Mucosa of descending colon (tissue), 3 donors: Measurements from ENCODE around the gene SUCLG2. TPM values are rescaled to one million over a fixed set of nuclear protein-coding genes. Genes with fewer than 3 reads are reported as not detected.

Experiments
- ATAC-seq: fragments of 200-7000 bp; cut with Tn5 transposase; one replicate; pipeline ENCODE4 v1.9.1; 2020; ENCODE audit warnings: mild to moderate bottlenecking, moderate library complexity
- DNase-seq, 3 donors: peaks; one replicate each; pipeline ENCODE4 v3.0.0-alpha.2; 2020
- H3K36me3 ChIP-seq: fragments of 200-600 bp; one replicate; pipeline ENCODE4 v1.8.0; 2021; ENCODE audit warnings: low read depth, mild to moderate bottlenecking
- H3K4me1 ChIP-seq: fragments of 200-600 bp; one replicate; pipeline ENCODE4 v1.8.0; 2021; ENCODE audit warnings: low read depth, mild to moderate bottlenecking
- H3K4me3 ChIP-seq: fragments of 200-600 bp; one replicate; pipeline ENCODE4 v1.8.0; 2021; ENCODE audit warnings: mild to moderate bottlenecking
- H3K9me3 ChIP-seq: fragments of 200-600 bp; one replicate; pipeline ENCODE4 v1.8.0; 2021; ENCODE audit warnings: mild to moderate bottlenecking
- CTCF ChIP-seq: fragments of 200-600 bp; IDR thresholded peaks from one replicate; pipeline ENCODE4 v1.8.0; 2022; ENCODE audit warnings: antibody characterized with exemption, mild to moderate bottlenecking
- intact Hi-C, 2 donors: fragments of 100-400 bp; cut with DNase I in 1 of 2; cut with micrococcal nuclease in 1 of 2; formaldehyde crosslinking; loops; one replicate each; pipeline versions ENCODE4 v1.11.0 to v1.11.1; 2022; cut with DNase I, micrococcal nuclease
- total RNA-seq, 3 donors: library from RNA; stranded (reverse); fragmentation: NEBNext Ultra II Directional in 2 of 3; extraction: Animal tissue kit (Norgen Biotek cat#: 25700) in 2 of 3; gene quantifications; one replicate each; pipeline versions ENCODE4 v1.2.1 to v1.2.4, GENCODE V29; 2021 to 2023
- donor health status: DM: no; HTN: no; CAD: no; lungs with moderate emphysema.
- donor health status: DM: no; HTN: no; CAD: no.
- donor health status: DM: no; HTN: yes; CAD: no.

SUCLG2 gene
- total RNA-seq, 3 donors from 2014 or later, result 136 to 238 (median 153) TPM

DNA sequence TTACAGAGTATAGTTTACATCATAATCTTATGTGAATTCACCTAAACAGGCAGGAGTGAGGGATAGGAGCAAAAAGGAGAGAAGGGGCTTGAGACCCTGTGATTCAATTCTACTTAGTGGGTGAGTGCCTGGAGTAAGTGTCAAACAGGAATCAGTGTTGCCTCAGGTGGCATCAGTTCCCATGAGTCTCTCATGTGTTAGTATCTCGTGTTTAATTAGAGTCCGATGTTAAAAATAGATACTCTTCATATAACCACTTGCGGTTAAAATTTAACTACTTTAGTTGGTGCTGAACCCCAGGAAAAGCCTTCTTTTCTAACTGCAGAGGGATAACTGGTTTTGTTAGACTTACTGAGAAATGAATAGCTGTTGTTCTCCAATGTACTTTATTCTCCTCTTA lies 251.5 kb downstream of the SUCLG2 start:
- DNase-seq (no peak), ATAC-seq (no peak)
- intact Hi-C loops, result no loop called here
- Histone ChIP-seq H3K9me3 (peaks cover 3% of the 10 kb centered on the region), H3K4me3 (no peak overlapping the region), H3K4me1 (no peaks in the 10 kb centered on the region), H3K36me3 (no peaks in the 10 kb centered on the region)
- no peak for TF ChIP-seq CTCF

- H3K4me3 ChIP-seq, result no peak overlapping the region
- TF ChIP-seq CTCF, result no peak
- no peaks in the 10 kb centered on the region for H3K36me3 ChIP-seq
- peaks cover 3% of the 10 kb centered on the region for H3K9me3 ChIP-seq
- intact Hi-C loops, result no loop called here
- ATAC-seq (no peak), DNase-seq (no peak)
- no peaks in the 10 kb centered on the region for H3K4me1 ChIP-seq
Measured at GRCh38 chr3:67401921-67402320, 252.5 kb downstream of the SUCLG2 start.

DNA sequence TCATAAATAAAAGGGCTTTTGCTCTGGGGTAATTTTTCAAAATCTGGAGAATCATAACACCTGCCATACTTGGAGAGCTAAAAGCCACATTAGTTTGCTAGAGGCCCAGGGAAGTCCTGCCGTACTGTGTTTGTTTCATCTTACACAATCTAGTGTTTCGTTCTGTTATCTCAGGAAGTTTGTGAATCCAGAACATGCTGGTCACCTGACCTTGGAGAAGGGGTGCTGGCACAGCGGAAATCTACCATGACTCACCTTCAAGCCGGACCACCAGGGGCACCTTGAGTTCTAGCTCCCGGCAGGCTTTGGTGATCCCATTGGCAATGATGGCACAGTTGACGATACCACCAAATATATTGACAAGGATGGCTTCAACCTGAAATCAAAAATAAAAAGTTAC lies 253.9 kb downstream of the SUCLG2 start:
- no peaks in the 10 kb centered on the region for H3K36me3 ChIP-seq
- intact Hi-C loops, result no loop called here
- H3K4me3 ChIP-seq, result no peak overlapping the region
- peaks cover 3% of the 10 kb centered on the region for H3K9me3 ChIP-seq
- DNase-seq, result no peak
- TF ChIP-seq CTCF, result no peak
- no peaks in the 10 kb centered on the region for H3K4me1 ChIP-seq
- ATAC-seq, result no peak

- H3K4me3 ChIP-seq, result no peak overlapping the region
- H3K9me3 ChIP-seq, result no peaks in the 10 kb centered on the region
- DNase-seq (no peak), ATAC-seq (no peak)
- no peaks in the 10 kb centered on the region for H3K4me1 ChIP-seq
- intact Hi-C loops, result no loop called here
- no peak for TF ChIP-seq CTCF
- no peaks in the 10 kb centered on the region for H3K36me3 ChIP-seq
Measured at GRCh38 chr3:67389176-67389575, 265.2 kb downstream of the SUCLG2 start.

DNA sequence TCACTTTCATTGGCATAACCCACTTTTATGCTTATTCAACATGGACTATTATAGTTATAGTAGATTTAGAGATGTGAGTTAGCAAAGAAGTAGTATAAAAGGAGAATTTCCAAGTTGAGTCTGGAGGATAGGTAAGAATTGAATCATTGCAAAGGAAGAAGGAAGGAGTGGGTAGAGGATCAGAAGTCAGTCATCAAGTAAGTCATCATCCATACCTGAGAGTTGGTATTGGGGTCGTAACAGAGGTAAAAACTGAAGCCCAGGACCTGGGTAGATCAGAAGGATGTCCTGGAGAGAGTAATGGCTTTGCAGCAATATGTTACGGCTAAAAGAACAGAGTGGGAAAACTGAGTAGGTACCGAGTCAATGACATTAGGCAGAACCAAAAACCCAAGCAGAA lies 265.7 kb downstream of the SUCLG2 start:
- no peak overlapping the region for H3K4me3 ChIP-seq
- DNase-seq, result no peak
- no peaks in the 10 kb centered on the region for H3K4me1 ChIP-seq
- no peaks in the 10 kb centered on the region for H3K9me3 ChIP-seq
- no peaks in the 10 kb centered on the region for H3K36me3 ChIP-seq
- intact Hi-C loops, result no loop called here
- no peak for ATAC-seq
- no peak for TF ChIP-seq CTCF

DNA sequence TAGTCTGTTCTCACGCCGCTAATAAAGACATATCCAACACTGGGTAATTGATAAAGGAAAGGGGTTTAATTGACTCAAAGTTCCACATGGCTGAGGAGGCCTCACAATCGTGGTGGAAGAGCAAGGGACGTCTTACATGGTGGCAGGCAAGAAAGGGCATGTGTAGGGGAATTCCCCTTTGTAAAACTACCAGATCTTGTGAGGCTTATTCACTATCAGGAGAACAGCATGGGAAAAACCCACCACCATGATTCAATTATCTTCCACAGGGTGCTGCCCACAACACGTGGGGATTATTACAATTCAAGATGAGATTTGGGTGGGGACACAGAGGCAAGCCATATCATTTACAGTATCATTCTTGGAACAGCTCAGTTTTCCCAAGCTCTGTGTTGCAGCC lies 268.0 kb downstream of the SUCLG2 start:
- Histone ChIP-seq H3K36me3 (no peaks in the 10 kb centered on the region), H3K4me1 (no peaks in the 10 kb centered on the region), H3K4me3 (no peak overlapping the region), H3K9me3 (no peaks in the 10 kb centered on the region)
- no peak for ATAC-seq
- no peak for DNase-seq
- no peak for TF ChIP-seq CTCF
- intact Hi-C loops, result no loop called here
